Fibroblast of skin of left biceps (primary cell): ENCODE data around the gene UBXN7.
"Not testable (repeated sequence)": the region's sequence is repeated elsewhere in the genome, so short reads cannot be mapped to it uniquely, and the experiment has no call there.

Source experiments
- DNase-seq, 2 experiments: peaks; one replicate each; pipeline ENCODE4 v3.0.0-alpha.2; 2013; ENCODE audit warnings: low read depth in 2 of 2

UBXN7 gene

DNA sequence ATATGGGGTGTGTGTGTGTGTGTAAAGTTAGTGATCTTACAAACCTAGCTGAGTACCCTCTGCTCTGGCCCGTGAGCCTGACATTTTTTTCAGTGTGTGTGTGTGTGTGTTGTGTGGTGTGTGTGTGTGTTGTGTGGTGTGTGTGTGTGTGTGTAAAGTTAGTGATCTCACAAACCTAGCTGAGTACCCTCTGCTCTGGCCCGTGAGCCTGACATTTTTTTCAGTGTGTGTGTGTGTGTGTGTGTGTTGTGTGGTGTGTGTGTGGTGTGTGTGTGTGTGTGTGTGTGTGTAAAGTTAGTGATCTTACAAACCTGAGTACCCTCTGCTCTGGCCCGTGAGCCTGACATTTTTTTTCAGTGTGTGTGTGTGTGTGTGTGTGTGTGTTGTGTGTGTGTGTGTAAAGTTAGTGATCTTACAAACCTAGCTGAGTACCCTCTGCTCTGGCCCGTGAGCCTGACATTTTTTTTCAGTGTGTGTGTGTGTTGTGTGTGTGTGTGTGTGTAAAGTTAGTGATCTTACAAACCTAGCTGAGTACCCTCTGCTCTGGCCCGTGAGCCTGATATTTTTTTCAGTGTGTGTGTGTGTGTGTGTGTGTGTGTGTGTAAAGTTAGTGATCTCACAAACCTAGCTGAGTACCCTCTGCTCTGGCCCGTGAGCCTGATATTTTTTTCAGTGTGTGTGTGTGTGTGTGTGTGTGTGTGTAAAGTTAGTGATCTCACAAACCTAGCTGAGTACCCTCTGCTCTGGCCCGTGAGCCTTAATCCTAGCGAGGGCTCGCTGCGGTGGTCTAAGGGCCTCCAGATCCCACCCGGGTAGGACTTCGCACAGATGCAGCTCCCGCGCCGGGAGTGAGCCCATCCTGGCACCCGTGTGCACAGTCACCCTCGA is 115.2 kb downstream of the UBXN7 start:
- not testable (repeated sequence) for DNase-seq

DNA sequence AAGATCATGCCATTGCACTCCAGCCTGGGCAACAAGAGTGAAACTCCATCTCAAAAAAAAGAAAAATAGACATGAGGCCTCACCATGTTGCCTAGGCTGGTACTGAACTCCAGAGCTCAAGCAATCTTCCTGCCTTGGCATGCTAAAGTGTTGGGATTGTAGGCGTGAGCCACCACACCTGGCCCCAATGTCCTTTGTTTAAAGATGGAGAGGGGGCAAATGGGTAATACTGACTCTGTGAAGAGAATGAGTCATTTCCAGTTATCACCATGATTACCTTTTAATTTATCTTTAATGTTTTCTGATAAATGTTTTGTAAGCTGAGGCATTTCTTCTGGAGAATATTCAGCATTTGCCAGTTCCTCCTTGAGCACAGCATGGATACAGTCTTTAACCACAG is 116.4 kb downstream of the UBXN7 start:
- DNase-seq, result no peak

DNA sequence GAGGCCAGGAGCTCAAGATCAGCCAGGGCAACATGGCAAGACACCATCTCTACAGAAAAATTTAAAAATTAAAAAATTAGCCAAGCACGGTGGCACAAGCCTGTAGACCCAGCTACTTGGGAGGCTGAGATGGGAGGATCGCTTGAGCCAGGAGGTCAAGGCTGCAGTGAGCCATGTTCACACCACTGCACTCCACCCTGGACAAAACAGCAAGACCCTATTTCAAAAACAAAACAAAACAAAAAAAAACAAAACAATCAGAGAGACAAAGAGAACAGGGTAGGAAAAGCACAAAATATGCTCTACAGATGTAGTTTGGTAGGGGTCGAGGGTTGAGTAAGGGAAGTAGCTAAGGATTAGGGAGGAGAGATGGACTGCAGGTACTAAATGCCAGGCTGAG is 117.6 kb downstream of the UBXN7 start:
- no peak for DNase-seq

DNA sequence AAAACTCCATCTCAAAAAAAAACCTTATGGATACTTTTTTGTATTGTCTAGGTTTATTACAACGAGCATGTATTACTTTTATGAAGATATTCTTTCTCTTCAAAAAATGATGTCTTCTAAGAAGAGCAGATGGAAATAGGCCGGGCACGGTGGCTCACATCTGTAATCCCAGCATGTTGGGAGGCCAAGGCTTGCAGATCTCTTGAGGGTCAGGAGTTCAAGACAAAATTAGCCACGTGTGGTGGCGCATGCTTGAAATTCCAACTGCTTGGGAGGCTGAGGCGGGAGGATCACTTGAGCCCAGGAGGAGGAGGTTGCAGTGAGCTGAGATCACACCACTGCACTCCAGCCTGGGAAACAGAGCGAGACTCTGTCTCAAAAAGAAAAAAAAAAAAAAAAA is 118.1 kb downstream of the UBXN7 start:
- not testable (repeated sequence) for DNase-seq

DNA sequence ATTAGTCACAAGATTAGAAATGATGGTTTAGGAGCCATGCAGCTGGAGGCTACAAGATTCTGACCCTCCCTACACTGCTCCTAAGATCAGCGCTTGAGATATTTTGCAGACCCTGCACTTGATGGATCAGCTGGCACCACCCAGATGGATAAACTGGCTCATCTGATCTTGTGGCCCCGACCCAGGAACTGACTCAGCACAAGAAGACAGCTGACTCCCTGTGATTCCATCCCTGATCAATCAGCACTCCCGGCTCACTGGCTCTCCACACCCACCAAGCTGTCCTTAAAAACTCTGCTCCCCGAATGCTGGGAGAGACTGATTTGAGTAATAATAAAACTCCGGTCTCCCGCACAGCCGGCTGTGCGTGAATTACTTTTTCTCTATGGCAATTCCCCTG is 129.3 kb downstream of the UBXN7 start:
- not testable (repeated sequence) for DNase-seq

DNA sequence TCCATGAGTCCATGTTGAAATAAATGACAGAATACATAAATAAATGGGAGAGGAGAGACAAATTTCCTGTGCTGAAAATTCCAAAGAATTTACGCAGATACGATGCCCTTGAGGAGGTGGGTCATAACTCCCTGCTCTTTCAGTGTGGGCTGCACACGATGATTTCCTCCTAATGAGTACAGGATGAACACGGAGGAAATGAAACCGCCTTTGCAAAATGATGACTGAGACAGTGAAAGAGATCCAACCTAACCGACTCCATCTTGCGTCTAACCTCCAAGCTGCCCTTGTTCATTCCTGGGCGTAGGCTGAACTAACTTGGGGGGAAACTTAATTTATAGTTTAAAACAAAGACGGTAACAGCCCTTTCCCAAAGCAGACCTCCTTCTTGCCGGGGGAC is 129.7 kb downstream of the UBXN7 start:
- not testable (repeated sequence) for DNase-seq

DNA sequence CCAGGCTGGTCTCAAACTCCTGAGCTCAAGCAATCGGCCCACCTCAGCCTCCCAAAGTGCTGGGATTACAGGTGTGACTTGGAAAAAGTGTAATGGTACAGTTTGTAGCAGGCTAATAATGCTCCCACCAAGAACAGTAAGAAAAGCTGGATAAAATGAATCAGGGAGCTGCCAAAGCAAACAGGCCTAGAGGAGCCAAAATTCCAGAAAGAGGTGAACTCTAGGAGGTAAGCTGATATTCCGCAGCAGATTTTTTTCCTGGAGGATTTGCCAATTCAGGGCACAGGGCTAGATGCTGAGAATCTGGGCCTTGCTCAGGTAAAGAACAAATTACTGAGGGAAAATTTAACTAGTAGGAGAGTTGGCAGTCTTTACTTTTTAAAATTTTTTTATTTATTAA is 133.7 kb downstream of the UBXN7 start:
- no peak for DNase-seq
